ENCODE data around the gene RMDN3.
A peak's percentile ranks its signal among the peaks of the same experiment; 100 is the strongest.

RMDN3 gene

GRCh38 chr15:40754883-40755811, at the start of gene RMDN3:
RMDN3 (minus strand) TSS chr15:40755254; CDS start chr15:40754783, 471 bp downstream.
- peak; percentile 66 for DNase-seq

DNA sequence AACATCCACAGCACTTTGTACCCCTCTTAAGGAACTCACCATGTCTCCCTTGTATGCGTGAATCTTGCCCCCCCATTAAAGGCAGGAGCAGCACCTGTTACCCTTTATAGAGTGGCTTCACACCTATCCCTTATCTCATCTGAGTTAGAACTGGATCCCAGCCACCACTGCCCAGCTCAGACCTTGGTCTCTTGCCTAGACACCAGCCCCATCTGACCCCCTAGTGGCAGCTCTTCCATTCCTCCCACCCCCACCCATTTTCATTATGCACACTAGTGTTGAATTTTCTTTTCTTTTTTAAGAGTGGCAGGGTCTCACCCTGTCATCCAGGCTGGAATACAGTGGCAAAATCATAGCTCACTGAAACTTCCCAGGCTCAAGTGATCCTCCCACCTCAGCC, 48.6 kb upstream of the RMDN3 start:
- no peak for DNase-seq

GRCh38 chr15:40803076-40803475, 48.0 kb upstream of the RMDN3 start:
- no peak for DNase-seq

- no peak for DNase-seq
These were observed 44.5 kb upstream of the RMDN3 start for GRCh38 chr15:40799523-40799922.

DNA sequence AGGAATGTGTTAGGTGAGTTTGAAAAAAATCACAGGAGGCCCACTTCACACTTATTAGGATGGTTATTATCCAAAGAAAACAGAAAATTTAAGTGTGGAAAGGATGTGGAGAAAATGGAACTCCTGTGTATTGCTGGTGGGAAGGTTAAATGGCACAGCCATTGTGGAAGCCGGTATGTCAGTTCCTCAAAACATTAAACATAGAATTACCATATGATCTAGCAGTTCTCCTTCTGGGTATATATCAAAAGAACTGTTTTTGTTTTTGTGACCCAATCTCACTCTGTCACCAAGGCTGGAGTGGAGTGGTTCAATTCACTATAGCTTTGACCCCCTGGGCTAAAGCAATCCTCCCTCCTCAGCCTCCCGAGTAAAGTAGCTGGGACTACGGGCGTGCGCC, 41.5 kb upstream of the RMDN3 start:
- no peak for DNase-seq

DNA sequence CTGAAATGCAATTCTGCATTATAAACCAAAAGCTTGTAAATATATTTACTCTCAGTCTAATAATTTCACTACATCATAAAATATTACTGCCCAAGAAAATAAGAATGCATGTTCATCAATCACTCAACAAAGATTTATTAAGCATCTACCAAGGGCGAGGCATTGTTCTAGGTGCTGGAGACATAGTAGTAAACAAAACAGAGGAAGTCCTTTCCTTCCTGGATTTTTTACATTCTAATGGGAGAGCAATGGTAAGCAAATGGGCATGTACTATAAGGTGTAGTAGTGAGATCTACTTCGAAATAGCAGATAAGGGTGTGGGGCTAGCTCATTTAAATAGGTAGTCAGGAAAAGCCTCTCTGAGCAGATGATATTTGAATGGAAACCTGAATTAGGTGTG, 41.0 kb upstream of the RMDN3 start:
- no peak for DNase-seq

- no peak for DNase-seq
These were observed 38.3 kb upstream of the RMDN3 start for GRCh38 chr15:40793216-40793989.

DNA sequence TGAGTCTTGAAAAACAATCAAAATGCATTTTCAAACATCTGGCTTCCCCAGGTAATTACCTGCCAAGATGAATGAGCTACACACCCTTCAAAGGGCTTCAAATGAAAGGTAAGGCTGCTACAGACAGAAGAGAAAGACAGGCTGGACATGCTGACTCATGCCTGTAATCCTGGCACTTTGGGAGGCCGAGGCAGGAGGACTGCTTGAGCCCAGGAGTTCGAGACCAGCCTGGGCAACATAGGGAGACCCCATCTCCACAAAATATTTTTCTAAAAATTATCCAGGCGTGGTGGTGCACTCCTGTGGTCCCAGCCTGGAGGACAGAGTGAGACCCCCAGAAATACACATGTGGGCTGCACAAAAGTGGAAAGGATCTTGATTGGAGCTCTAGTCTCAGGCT, 37.3 kb upstream of the RMDN3 start:
- no peak for DNase-seq

- DNase-seq, result no peak
These were observed 35.7 kb upstream of the RMDN3 start for GRCh38 chr15:40790718-40791117.

DNA sequence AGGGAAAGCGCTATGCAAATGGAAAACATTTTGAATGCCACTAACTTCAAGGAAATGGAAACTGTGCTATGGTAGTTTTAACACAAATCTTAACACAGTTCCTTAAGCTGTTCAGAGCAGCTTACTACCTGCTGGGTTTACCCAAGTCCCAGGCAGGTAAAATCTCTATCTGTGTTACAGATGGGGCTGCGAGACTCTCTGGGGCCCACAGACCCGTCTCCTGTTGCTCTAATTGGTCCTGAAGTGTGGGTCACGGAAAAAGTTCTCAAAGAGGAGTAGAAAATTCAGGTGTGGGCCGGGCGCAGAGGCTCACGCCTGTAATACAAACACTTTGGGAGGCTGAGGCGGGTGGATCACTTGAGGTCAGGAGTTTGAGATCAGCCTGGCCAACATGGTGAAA, 34.9 kb upstream of the RMDN3 start:
- DNase-seq, result no peak

GRCh38 chr15:40789119-40789518, 34.1 kb upstream of the RMDN3 start:
- no peak for DNase-seq

GRCh38 chr15:40787991-40788390, 32.9 kb upstream of the RMDN3 start:
- no peak for DNase-seq

DNA sequence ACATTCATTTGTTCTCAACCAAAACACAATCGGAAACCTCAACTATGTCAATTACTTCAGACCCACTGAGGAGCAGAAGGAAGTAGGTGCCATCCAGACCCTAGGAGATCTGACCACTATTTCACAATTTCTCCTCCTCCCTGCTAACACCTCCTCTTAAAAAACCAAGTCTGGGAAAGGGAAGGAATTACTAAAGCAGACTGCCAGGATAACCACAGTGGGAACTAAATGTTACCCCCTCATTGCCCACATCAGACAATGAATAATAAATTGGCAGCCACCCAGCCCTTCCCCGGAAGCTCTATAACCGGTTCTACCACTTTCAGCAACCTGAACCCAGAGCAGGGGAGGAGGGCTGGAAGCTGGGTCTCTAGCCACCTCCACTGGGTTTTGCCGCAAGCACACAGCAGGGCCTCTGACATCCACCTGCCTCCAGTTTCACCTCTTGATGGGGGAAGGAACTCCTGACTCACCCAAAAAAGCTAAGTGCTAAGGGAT, 32.3 kb upstream of the RMDN3 start:
- peak; percentile 94 for DNase-seq

DNA sequence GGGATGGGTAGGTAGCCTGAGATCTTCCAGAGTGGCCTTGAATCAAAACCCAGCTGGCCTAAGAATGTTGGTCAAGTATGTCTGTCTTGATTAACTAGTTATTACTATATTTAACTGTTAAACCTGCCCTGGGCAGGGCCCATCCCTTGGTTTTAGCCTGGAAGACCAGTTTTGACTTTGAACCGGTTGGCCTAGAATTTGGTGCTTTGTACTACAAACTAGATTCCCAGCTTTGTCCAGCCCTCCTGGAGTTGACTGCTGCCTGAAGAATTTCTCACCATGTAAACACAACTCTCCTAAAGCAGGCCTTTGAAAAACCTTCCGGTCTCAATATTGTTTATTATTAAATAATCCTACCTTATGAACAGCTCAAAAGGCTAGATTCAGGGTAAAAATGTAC, 30.8 kb upstream of the RMDN3 start:
- DNase-seq, result no peak

DNA sequence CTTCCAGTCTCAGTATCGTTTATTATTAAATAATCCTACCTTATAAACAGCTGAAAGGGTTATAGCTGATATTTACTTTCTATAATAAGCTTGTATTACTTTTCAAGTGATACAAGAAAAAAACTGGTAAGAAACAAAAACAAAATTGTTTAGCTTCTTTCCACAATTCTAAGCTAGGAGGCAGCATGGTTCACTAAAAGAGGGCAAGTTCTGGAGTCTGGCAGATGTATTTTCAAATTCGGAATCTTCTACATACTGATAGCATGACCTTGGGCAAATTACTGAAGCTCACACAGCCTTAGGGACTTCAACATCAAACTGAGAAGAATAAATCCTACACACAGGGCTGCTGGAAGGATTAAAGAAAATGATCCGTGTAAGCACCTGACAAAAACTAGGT, 30.1 kb upstream of the RMDN3 start:
- no peak for DNase-seq

GRCh38 chr15:40782609-40783227, 27.7 kb upstream of the RMDN3 start:
- no peak for DNase-seq

DNA sequence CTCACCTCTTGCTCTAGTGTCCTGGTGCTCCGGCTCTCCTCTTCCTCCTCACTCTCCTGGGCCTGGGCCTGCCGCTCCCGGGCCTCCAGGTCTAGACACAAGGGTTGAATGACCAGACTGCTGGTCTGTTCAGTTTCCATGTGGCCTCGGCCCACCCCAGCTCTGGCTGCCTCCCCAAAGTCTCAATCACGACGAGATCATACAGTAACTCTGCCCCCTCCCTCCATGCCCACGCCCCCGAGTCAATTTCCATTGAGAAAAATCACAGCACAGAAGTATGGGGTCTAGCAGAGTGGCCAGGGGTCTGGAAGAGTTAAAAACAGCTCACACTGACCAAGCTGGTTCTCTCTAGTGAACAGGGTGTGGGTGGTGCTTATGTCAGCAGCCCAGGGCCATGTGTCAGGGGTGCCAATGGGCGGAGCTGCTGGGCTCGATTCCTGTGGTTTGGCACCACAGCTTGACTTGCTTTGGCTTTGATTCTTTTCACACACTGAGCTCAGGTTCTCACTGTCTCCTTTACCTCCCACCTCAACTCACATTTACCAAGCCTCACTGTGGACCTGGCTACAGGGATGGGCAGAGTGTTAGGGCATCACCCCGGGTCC, 21.6 kb upstream of the RMDN3 start:
- no peak for DNase-seq

DNA sequence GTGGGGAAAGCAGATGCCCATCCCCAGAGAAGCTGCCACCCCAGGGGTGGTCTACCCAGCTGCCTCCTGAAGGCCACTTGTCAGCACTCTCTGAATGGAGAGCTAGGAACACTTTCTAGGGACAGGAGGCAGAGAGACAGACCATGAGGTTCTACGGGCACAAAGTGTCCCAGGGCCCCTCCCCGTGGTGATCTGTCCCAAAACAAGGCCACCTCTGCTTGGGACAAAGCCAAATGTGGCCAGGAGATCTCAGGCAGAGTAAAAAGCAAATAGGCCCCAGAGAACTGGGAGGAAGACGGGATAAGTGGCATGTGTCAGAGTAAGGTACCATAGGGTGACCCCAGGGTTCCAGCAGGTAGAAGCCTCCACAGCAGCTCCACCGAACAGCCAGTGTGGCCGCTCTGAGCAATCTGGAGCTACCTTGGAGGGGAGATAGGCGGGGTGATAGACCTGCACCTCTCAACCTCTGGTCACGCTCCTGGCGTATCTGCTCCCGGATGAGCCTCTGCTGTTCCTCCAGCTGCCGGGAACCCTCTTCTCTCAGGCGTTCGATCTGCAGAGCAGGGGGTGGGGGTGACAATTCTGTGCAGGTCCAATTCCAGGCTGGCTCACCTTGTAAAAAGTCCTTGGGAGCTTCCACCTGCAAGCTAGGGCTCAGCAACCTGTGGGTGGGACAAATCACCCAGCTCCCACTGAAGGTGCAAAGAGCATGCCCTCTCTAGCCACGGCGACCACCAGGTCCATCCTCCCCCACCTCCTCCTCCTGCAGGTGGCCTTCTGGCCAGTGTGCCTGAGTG, 20.9 kb upstream of the RMDN3 start:
- no peak for DNase-seq

DNA sequence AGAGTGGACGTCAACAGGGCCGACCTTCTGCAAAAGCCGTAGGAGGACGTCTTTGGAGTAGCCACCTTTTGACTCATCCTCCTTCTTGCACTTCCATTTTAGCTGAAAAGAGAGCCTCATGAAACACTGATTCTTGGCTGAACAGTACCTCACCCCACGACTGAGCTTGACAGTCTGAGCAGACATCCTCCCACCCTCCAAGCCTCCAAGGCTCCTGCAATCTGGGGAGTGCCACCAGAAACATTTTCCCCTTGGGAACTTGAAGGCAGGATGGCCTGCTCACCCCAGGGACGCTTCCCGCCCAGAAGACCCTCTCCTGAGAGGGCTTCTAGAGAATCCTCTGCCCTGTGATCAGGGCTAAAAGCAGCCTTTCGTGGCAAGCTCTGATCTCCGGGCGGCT, 20.0 kb upstream of the RMDN3 start:
- no peak for DNase-seq

- DNase-seq, result no peak
These were observed 18.8 kb upstream of the RMDN3 start for GRCh38 chr15:40773902-40774301.

- DNase-seq, result no peak
These were observed 18.4 kb upstream of the RMDN3 start for GRCh38 chr15:40773496-40773895.

GRCh38 chr15:40772014-40772413, 17.0 kb upstream of the RMDN3 start:
- DNase-seq, result no peak
